ENCODE data around the gene TIMM44. TPM values are rescaled to one million over a fixed set of nuclear protein-coding genes. Genes with fewer than 3 reads are reported as not detected.

Gene TIMM44
- total and polyA plus RNA-seq, 10 of the 15 experiments (the other 5 are each of a cell fraction or from before 2014, with no cell fraction given) = 6.6 to 90.7 (median 57.6) TPM

- TF ChIP-seq, protein P1, sequence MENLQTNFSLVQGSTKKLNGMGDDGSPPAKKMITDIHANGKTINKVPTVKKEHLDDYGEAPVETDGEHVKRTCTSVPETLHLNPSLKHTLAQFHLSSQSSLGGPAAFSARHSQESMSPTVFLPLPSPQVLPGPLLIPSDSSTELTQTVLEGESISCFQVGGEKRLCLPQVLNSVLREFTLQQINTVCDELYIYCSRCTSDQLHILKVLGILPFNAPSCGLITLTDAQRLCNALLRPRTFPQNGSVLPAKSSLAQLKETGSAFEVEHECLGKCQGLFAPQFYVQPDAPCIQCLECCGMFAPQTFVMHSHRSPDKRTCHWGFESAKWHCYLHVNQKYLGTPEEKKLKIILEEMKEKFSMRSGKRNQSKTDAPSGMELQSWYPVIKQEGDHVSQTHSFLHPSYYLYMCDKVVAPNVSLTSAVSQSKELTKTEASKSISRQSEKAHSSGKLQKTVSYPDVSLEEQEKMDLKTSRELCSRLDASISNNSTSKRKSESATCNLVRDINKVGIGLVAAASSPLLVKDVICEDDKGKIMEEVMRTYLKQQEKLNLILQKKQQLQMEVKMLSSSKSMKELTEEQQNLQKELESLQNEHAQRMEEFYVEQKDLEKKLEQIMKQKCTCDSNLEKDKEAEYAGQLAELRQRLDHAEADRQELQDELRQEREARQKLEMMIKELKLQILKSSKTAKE (IDR thresholded peaks at IDR 0.05; ENCODE audit: low read depth, poor library complexity, severe bottlenecking) = no peak
These were observed 19.2 kb downstream of the TIMM44 start (continued) for GRCh38 chr19:7924241-7924640.

GRCh38 chr19:7923295-7924191, 19.9 kb downstream of the TIMM44 start:
- no TSS peak for BruUV-seq (replicated peaks)
- Histone ChIP-seq H3K9me3 (replicated peaks; ENCODE audit: control insufficient read depth, insufficient read depth, low read length) (no peaks in the 10 kb centered on the region; the same call in 2 of the 3 replicates), H3K4me1 (ENCODE audit: control insufficient read depth, insufficient read depth, low read length) (peaks cover 11% of the 10 kb centered on the region), H3K36me3 (ENCODE audit: control insufficient read depth in 2 of 2, insufficient read depth in 2 of 2, low read length in 1 of 2) (peaks cover 0 to 3% of the 10 kb centered on the region in 2 experiments; a peak in 2 of 4 replicates), H3K79me2 (ENCODE audit: control insufficient read depth, insufficient read depth, low read length) (no peaks in the 10 kb centered on the region), H3K4me2 (ENCODE audit: control insufficient read depth, insufficient read depth) (no peak overlapping the region), H3K27me3 (replicated peaks in 1 of 2; ENCODE audit: control insufficient read depth in 2 of 2, insufficient read depth in 2 of 2, low read length in 1 of 2) (peaks cover 0 to 5% of the 10 kb centered on the region in 2 experiments; a peak in 1 of 4 replicates), H3K9ac (ENCODE audit: control insufficient read depth, insufficient read depth, low read length) (no peak overlapping the region), H3K27ac (ENCODE audit: control insufficient read depth, insufficient read depth) (no peak overlapping the region), H4K20me1 (ENCODE audit: control insufficient read depth, insufficient read depth) (no peaks in the 10 kb centered on the region; the same call in 1 of the 2 replicates), H2AFZ (ENCODE audit: control insufficient read depth, low read depth, low read length) (no peak overlapping the region), H3K4me3 (no peak overlapping the region)
- in situ Hi-C loops (cut with MboI) = no loop called here
- ATAC-seq = no peak
- POLR2A ChIA-PET = interaction anchor here (0.6 kb wide), 1 partner anchor 559 kb away, joined by 3 read pairs; no protein-coding TSS in a partner anchor
- RAD21 ChIA-PET (ENCODE audit: unreplicated experiment) = interaction anchor here (0.7 kb wide), 1 partner anchor 144 kb away, joined by 3 read pairs; no protein-coding TSS in a partner anchor
- intact Hi-C loops (cut with micrococcal nuclease; ENCODE audit: unreplicated experiment) = no loop called here
- CTCF ChIA-PET = interaction anchor here (0.7 to 1.4 kb wide), 3 partner anchors 47 to 71 kb away, joined by 3 read pairs; no protein-coding TSS in a partner anchor
- SMC1A ChIA-PET (ENCODE audit: uncharacterized antibody, unreplicated experiment) = interaction anchor here (0.6 kb wide), 1 partner anchor 27 kb away, joined by 3 read pairs; no protein-coding TSS in a partner anchor
- no peak for TF ChIP-seq BACH1 (IDR thresholded peaks at IDR 0.05; ENCODE audit: borderline replicate concordance)
- no peak for TF ChIP-seq MLLT1 (IDR thresholded peaks at IDR 0.05)
- TF ChIP-seq NR2C2 (IDR thresholded peaks at IDR 0.05; ENCODE audit: borderline replicate concordance, control insufficient read depth, insufficient read length, low read depth) = no peak
- no peak for TF ChIP-seq JUND (IDR thresholded peaks at IDR 0.05; ENCODE audit: low read depth, low read length)
- TF ChIP-seq RB1 (IDR thresholded peaks at IDR 0.05; ENCODE audit: borderline replicate concordance) = no peak
- TF ChIP-seq NFXL1 (IDR thresholded peaks at IDR 0.05; ENCODE audit: borderline replicate concordance) = no peak
- TF ChIP-seq NRF1 (conservative IDR thresholded peaks at IDR 0.05; ENCODE audit: low read depth, low read length) = no peak
- no peak for TF ChIP-seq ZNF217 (IDR thresholded peaks at IDR 0.05)
- no peak for TF ChIP-seq RCOR1 (conservative IDR thresholded peaks at IDR 0.05; ENCODE audit: low read depth, low read length)
- TF ChIP-seq, protein P2, sequence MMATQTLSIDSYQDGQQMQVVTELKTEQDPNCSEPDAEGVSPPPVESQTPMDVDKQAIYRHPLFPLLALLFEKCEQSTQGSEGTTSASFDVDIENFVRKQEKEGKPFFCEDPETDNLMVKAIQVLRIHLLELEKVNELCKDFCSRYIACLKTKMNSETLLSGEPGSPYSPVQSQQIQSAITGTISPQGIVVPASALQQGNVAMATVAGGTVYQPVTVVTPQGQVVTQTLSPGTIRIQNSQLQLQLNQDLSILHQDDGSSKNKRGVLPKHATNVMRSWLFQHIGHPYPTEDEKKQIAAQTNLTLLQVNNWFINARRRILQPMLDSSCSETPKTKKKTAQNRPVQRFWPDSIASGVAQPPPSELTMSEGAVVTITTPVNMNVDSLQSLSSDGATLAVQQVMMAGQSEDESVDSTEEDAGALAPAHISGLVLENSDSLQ (IDR thresholded peaks at IDR 0.05) = no peak
- no peak for DNase-seq (ENCODE audit: low read depth, low spot score)
- FAIRE-seq = no peak
- WGBS (ENCODE audit: insufficient coverage, insufficient replicate concordance, low lambda C conversion rate, missing lambda C conversion rate) = 53% methylated on average over 29 of the region's 31 CpGs

Measured in GM12878 (cell line).